GM12878 (cell line): ENCODE data around the gene STXBP1. TPM values are rescaled to one million over a fixed set of nuclear protein-coding genes. Genes with fewer than 3 reads are reported as not detected.
A peak's percentile ranks its signal among the peaks of the same experiment; 100 is the strongest.

ENCODE experiments used
- ATF2 ChIP-seq: IDR thresholded peaks from 2 replicates; pipeline ENCODE4 v1.6.1; 2012; ENCODE audit warnings: low read length, inconsistent platforms
- BMI1 ChIP-seq: fragments of 450-650 bp; IDR thresholded peaks from 2 replicates; pipeline ENCODE4 v1.6.1; 2016; ENCODE audit warnings: mild to moderate bottlenecking, moderate library complexity, borderline replicate concordance
- CREB1 ChIP-seq: IDR thresholded peaks from 2 replicates; pipeline ENCODE4 v1.6.1; 2012; ENCODE audit warnings: low read depth, mild to moderate bottlenecking, inconsistent platforms
- E4F1 ChIP-seq: fragments of 450-650 bp; IDR thresholded peaks from 2 replicates; pipeline ENCODE4 v1.6.1; 2018; ENCODE audit warnings: borderline replicate concordance, mild to moderate bottlenecking; ENCODE audit not compliant: partially characterized antibody
- ELK1 ChIP-seq: IDR thresholded peaks from 2 replicates; pipeline ENCODE4 v1.6.1; 2012; ENCODE audit warnings: low read depth, low read length, improper control_type of control experiment
- ETV6 ChIP-seq, 2 experiments: fragments of 450-650 bp in 1 of 2; IDR thresholded peaks in 1 of 2; conservative IDR thresholded peaks in 1 of 2; 2 replicates each; pipeline ENCODE4 v1.6.1; 2014; ENCODE audit warnings: antibody characterized with exemption in 1 of 2, borderline replicate concordance in 1 of 2, low read depth in 1 of 2, mild to moderate bottlenecking in 1 of 2, moderate library complexity in 1 of 2
- MTA2 ChIP-seq: fragments of 450-650 bp; IDR thresholded peaks from 2 replicates; pipeline ENCODE4 v1.6.1; 2016; ENCODE audit warnings: low read depth, mild to moderate bottlenecking, moderate library complexity
- MXI1 ChIP-seq: fragments of 150-350 bp; IDR thresholded peaks from 2 replicates; pipeline ENCODE4 v1.6.1; 2011; ENCODE audit warnings: low read depth, mild to moderate bottlenecking, inconsistent platforms, low read length, improper control_type of control experiment
- MYB ChIP-seq: fragments of 150-350 bp; IDR thresholded peaks from 2 replicates; pipeline ENCODE4 v1.6.1; 2014; ENCODE audit warnings: mild to moderate bottlenecking, low read depth, low read length, borderline replicate concordance
- NFYB ChIP-seq: IDR thresholded peaks from 2 replicates; pipeline ENCODE4 v1.6.1; 2011; ENCODE audit warnings: low read depth, mild to moderate bottlenecking, low read length, improper control_type of control experiment, moderate library complexity; ENCODE audit not compliant: insufficient read depth
- PBX3 ChIP-seq: IDR thresholded peaks from 2 replicates; pipeline ENCODE4 v1.6.1; 2011; ENCODE audit warnings: mild to moderate bottlenecking, low read depth, low read length, moderate library complexity; ENCODE audit not compliant: insufficient replicate concordance
- POLR2AphosphoS2 ChIP-seq: IDR thresholded peaks from 2 replicates; pipeline ENCODE4 v1.6.1; 2011; ENCODE audit warnings: low read depth, mild to moderate bottlenecking, low read length, improper control_type of control experiment, moderate library complexity
- POLR2AphosphoS5 ChIP-seq: IDR thresholded peaks from 2 replicates; pipeline ENCODE4 v1.6.1; 2011; ENCODE audit warnings: mild to moderate bottlenecking, low read length, inconsistent platforms
- RBBP5 ChIP-seq: fragments of 200-600 bp; sonication (generic); conservative IDR thresholded peaks from 2 replicates; pipeline ENCODE4 v1.6.1; 2016
- SIX5 ChIP-seq: IDR thresholded peaks from 2 replicates; pipeline ENCODE4 v1.6.1; 2011; ENCODE audit warnings: mild to moderate bottlenecking, low read depth, low read length, moderate library complexity; ENCODE audit not compliant: severe bottlenecking
- SMC3 ChIP-seq: IDR thresholded peaks from 2 replicates; pipeline ENCODE4 v1.6.1; 2011; ENCODE audit warnings: low read length, improper control_type of control experiment, borderline replicate concordance
- TAF1 ChIP-seq: IDR thresholded peaks from 2 replicates; pipeline ENCODE4 v1.6.1; 2011; ENCODE audit warnings: mild to moderate bottlenecking, low read depth, low read length, borderline replicate concordance
- TARDBP ChIP-seq: IDR thresholded peaks from 2 replicates; pipeline ENCODE4 v1.6.1; 2016; ENCODE audit warnings: borderline replicate concordance
- ZNF687 ChIP-seq: fragments of 450-650 bp; IDR thresholded peaks from 2 replicates; pipeline ENCODE4 v1.6.1; 2017; ENCODE audit warnings: mild to moderate bottlenecking, moderate library complexity
- polyA plus RNA-seq, 11 experiments: library from polyadenylated mRNA; depleted of rRNA in 4 of 11; unstranded in 6 of 11; stranded (reverse) in 5 of 11; fragments of >200 nt; fragmentation: Nextera tagmentation in 4 of 11; fragmentation: Illumina TruSeq in 1 of 11; extraction: Ambion mirVana in 4 of 11; extraction: Trizol in 1 of 11; gene quantifications; 1 replicate in 1 of 11; 2 replicates in 10 of 11; pipeline versions ENCODE4 v1.2.1 to v1.2.3, GENCODE V29; 2011 to 2016; ENCODE audit warnings: inconsistent platforms in 2 of 11, missing spikeins in 2 of 11, low read depth in 1 of 11
- total RNA-seq, 4 experiments: library from RNA; depleted of rRNA in 3 of 4; stranded (reverse); fragments of >200 nt in 3 of 4; fragmentation: Illumina TruSeq in 1 of 4; extraction: Trizol in 1 of 4; gene quantifications; 2 replicates each; pipeline versions ENCODE4 v1.2.1 to v1.2.3, GENCODE V29; 2013 to 2021

The STXBP1 gene
- total and polyA plus RNA-seq, 10 of the 15 experiments (the other 5 are each of a cell fraction or from before 2014, with no cell fraction given): 0.08 to 0.85 (median 0.31) TPM; not detected in 3

GRCh38 chr9:127734247-127734746, 122.2 kb downstream of the STXBP1 start (continued):
- TF ChIP-seq ZNF687: no peak
- no peak for TF ChIP-seq PBX3
- no peak for TF ChIP-seq POLR2AphosphoS2
- TF ChIP-seq MTA2: 0 out of 2 replicates have a peak, but pooled peaks have one; percentile 21
- no peak for TF ChIP-seq BMI1
- TF ChIP-seq MYB: no peak
- no peak for TF ChIP-seq SIX5
- no peak for TF ChIP-seq MXI1
- TF ChIP-seq TARDBP: no peak
- TF ChIP-seq ETV6 (conservative IDR thresholded peaks at IDR 0.05 in 1 of 2, IDR thresholded peaks at IDR 0.05 in 1 of 2; ENCODE audit: borderline replicate concordance in 1 of 2, low read depth in 1 of 2): no peak
- TF ChIP-seq CREB1: no peak
- no peak for TF ChIP-seq ELK1
- no peak for TF ChIP-seq TAF1
- no peak for TF ChIP-seq NFYB
- TF ChIP-seq SMC3: no peak
- TF ChIP-seq ATF2: no peak
- TF ChIP-seq RBBP5: no peak
- no peak for TF ChIP-seq E4F1
- TF ChIP-seq POLR2AphosphoS5: no peak
